ENCODE data around the gene DUS1L.

The DUS1L gene

GRCh38 chr17:82055023-82055964 is 10.3 kb downstream of the DUS1L start:
- DNase-seq: no peak

DNA sequence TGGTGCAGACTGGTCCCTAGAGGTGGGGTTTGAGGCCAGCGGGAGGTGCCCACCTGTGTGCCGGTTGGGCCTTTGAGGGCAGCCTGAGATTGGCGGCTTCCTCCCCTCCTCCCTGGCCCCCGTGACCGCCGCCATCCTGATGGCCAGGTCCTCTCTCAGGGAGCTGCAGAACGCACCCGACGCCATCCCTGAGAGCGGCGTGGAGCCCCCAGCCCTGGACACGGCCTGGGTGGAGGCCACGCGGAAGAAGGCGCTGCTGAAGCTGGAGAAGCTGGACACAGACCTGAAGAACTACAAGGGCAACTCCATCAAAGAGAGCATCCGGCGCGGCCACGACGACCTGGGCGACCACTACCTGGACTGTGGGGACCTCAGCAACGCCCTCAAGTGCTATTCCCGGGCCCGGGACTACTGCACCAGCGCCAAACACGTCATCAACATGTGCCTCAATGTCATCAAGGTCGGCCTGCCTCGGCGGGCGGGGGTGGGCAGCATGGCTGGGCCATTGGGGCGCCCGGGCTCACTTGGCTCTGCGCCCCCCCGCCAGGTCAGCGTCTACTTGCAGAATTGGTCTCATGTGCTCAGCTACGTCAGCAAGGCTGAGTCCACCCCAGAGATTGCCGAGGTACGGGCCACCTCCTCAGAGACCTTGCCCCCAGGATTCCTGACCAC is 11.1 kb downstream of the DUS1L start:
- DNase-seq: no peak

DNA sequence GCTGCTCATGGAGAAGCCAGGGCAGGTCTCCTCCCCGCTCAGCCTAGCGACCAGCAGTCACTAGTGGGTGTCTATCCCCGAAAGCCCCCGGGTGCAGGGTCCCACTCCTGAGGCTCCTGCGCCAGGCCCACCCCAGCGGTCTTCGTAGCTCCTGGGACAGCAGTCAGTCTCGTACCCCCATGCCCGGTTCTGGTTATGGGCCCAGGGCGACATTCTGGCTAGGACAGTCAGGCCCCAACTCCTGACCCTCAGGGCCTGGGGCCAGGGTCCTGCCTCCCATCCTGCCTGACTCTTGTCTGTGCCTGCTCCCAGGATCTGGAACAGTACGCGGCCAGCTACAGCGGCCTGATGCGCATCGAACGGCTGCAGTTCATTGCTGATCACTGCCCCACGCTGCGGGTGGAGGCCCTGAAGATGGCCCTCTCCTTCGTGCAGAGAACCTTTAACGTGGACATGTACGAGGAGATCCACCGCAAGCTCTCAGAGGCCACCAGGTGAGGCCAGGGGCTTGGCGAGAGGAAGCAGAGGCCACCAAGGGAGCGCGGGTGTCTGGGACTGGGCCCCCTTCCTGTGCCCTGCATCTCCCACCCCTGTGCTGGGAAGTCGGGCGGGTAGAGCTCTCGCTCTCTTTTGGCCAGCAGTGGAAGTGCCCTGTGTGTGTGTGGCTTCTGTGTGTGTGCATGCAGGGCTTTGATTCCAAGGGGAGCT is 11.9 kb downstream of the DUS1L start:
- DNase-seq: no peak

GRCh38 chr17:82053130-82053529 is 12.5 kb downstream of the DUS1L start:
- no peak for DNase-seq

GRCh38 chr17:82052638-82053059 is 13.0 kb downstream of the DUS1L start:
- no peak for DNase-seq

GRCh38 chr17:82051776-82052637 is 13.6 kb downstream of the DUS1L start, which contains the start of the genes GPS1 and RFNG:
TSS of gene GPS1 (plus strand) at chr17:82051898. CDS start at chr17:82051932, 34 bp downstream.
TSS of gene RFNG (minus strand) at chr17:82051811. CDS start at chr17:82051766, 45 bp downstream.
- DNase-seq: peak; percentile 55 to 74

DNA sequence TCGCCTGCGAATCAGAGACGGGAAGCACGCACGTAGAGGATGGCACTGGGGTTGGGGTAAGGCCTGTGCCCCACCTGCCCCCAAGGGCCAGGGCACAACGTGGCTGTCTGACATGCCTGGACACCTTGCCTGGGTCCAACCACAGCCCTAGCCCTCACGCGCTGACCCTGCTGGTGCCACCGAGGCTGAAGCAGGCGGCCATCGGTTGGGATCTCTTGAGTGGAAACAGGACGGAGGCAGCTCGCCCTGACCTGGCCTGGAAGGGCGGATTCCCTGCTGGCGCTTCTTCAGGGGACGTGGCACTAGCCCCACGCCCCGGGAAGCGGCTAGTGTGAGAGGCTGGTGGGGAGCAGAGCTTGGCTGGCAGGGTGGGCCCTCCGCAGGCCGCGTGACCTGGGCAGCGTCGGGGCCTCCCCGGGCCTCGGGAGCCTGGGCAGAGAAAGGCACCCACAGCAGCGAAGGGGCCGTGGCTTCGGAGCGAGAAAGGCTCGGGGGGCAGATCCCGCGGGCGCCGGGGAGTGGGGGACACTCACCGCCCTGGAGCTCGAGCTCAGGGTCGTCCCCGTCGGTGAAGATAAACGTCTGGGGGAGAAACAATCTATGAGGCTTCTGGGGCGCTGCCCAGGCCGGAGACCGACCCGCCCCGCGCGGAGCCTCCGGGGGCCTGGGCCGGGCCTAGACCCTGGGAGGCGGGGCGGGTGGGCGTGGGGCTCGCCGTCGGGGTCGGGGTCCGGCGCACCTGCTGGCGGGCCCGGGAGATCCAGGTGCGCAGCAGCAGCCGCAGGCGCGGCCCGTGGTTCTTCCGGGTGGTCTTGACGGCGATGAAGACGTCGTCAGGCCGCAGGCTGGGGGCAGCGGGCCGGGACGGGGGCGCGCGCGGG is 14.6 kb downstream of the DUS1L start:
- DNase-seq: no peak

GRCh38 chr17:82050152-82050760 is 15.3 kb downstream of the DUS1L start:
- DNase-seq: no peak

DNA sequence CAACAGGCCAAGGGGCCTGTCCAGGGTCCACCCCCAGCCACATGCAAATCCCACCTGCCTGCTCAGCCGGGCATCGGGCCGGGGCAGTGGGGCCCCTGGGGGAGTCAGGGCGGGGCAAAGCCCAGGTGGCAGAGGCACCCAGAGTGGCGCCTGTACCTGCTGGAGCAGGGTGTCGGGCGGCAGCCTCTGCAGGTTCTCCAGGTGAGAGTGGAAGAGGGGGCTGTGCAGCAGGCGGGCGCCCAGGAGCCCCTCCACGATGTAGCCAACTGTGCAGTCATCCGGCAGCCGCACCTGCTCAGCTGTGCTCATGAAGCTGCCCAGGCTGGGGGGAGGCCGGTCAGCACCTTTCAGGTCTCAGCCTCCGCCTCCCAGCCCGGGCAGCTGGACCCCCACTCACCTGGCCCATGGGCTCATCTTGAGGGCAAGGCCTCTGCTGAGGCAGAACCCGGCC is 16.1 kb downstream of the DUS1L start:
- DNase-seq: no peak

DNA sequence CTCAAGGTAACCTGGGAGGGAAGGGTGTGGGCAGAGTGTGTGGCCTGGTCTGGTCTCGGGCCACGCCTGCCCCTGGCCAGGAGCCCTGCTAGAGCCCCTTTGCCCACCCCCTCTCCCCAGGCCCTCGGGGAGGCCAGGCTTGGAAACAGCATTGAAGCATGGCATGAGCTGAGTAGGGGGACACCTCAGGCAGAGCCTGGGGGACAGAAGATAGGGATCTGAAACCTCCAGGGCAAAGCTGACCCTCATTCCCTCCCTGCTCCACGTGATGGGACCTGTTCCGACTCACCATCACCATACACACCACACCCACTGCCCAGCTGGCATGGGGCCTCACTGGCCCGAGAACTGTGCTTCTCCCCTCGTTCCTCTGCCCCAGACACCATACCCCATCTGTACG is 16.5 kb downstream of the DUS1L start:
- DNase-seq: no peak

- no peak for DNase-seq
Measured at GRCh38 chr17:82048571-82048971, 17.0 kb downstream of the DUS1L start.

- DNase-seq: no peak
Measured at GRCh38 chr17:82047914-82048570, 17.6 kb downstream of the DUS1L start.

DNA sequence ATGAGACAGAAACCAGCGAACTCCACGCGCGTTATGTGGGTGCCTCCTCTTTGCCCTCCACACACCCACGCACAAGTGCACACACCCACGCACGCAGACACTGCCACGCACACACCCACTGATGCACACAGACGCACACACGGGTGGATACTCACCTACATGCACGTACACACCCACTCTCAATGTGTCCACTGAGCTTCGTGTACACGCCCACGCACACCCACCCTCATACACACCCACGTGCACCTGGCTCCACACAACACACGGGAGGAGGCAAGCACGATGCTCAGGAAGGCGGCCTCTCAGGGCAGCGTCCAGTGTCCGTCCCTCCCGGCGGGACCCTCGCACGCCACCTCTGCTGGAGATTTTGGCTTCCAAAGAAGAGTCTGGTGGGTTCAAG is 18.2 kb downstream of the DUS1L start:
- no peak for DNase-seq

DNA sequence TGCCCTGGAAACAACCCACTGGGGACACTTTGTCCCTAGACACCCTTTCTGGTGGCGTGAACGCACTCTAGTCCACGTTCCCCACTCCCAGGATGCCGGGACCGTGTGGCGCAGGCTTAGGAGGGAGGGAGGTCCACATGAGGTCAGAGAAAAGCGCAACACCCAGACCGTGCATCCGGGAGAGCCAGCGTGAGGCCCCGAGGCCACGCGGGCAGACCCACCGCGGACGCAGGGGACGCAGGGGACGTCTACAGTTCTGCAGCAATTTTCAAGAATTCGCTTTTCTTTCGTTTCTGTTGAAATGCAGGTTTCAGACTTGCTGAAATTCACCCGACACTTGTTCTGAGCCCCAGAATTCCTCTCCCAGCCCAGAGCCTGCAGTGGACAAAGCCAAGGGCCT is 18.7 kb downstream of the DUS1L start:
- DNase-seq: no peak

- DNase-seq: no peak
Measured at GRCh38 chr17:82045936-82046484, 19.6 kb downstream of the DUS1L start.

GRCh38 chr17:82043507-82043906 is 22.1 kb downstream of the DUS1L start:
- no peak for DNase-seq

DNA sequence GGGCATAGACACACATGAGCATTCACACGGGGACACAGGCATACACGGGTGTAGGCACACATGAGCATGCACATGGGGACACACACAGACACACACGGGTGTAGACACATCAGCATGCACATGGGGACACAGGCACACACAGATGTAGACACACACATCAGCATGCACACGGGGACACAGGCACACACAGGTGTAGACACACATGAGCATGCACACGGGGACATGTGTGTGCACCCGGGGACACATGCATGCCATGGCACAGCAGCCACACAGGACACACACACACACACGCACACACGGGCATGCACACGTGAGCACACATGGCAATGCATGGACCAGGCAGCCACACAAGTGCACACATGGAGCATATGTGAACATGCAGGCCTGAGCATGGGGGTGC is 23.0 kb downstream of the DUS1L start:
- DNase-seq: no peak

DNA sequence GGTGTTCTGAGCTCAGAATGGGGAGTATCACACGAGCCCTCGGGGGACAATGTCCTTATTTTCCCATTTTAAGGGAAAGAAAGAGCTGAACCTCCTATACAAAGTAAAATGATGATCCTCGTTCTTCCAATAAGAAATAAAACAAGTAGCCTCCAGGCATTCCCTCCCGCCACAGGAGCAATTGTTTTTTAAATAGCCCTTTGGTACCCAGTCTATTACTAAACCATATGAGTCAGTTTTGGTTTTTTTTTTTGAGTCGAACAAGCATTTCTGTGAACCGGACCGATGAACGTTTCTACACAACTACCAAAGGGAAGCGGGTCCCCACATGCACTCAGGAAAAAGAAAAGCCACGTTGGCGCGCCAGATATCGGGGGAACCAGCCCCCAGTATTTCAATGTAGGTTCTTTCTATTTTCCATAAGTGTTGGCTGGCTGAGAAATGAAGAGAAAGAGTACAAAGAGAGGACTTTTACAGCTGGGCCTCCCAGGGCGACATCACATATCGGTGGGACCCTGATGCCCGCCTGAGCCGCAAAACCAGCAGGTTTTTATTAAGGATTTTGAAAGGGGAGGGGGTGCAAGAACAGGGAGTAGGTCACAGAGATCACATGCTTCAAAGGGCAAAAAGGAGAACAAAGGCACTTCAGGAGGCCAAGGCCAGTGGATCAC is 24.3 kb downstream of the DUS1L start:
- no peak for DNase-seq

DNA sequence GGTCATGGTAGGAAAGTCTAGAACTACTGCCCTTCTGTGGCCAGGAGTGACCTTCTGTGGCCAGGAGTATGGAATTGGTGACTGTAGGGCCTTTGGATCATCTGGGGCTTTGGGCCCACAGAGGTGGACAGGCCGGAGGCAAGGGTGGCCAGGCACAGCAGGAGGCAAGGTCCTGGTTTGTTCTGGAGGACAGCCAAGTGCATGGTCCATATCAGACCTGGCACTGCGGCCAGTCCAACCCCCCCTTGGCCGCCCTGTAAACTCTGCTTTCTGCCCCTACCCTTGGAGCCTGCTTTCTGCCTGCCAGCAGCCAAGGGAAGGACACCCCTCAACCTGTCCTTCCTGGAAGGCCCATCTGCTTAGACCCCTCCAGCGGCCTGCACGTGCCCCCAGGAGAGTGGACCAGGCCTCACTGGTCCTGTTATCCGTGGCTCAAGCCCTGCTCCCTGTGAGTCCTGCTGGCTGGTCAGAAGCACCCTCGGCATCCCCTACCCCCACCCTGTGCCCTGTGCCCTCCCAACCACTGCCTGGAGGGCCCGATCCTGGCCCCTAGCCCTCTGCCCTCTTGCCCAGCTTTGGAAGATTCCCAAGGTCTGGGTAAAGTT is 25.8 kb downstream of the DUS1L start:
- no peak for DNase-seq

Data from NCI-H1930 (cell line).